AG04449 (cell line): ENCODE data around the gene RFFL.

Experiments used
- CTCF ChIA-PET: fragments of 350-600 bp; formaldehyde crosslinking; extraction: SDS; loops from one replicate; lab custom pipeline; 2021; ENCODE audit warnings: antibody characterized with exemption; lab: Yijun Ruan, JAX
- POLR2A ChIA-PET: fragments of 400-600, 350-600 bp; formaldehyde crosslinking; extraction: SDS; loops from one replicate; lab custom pipeline; 2020; ENCODE audit warnings: antibody characterized with exemption, inconsistent platforms; lab: Yijun Ruan, JAX
- DNase-seq: peaks from one replicate; pipeline ENCODE4 v3.0.0-alpha.2; 2010; ENCODE audit warnings: low read depth, low spot score
- H3K4me3 ChIP-seq: 2 replicates; pipeline ENCODE4 v1.5.1; 2011; ENCODE audit warnings: low read depth, mild to moderate bottlenecking, control low read depth, low read length
- TF ChIP-seq, protein P1 (sequence below): IDR thresholded peaks from one replicate; pipeline ENCODE4 v1.5.1; 2011; ENCODE audit warnings: mild to moderate bottlenecking, moderate library complexity, low read length, control low read depth, inconsistent platforms; ENCODE audit not compliant: insufficient read depth; ENCODE audit errors: missing control alignments

The RFFL gene

DNA sequence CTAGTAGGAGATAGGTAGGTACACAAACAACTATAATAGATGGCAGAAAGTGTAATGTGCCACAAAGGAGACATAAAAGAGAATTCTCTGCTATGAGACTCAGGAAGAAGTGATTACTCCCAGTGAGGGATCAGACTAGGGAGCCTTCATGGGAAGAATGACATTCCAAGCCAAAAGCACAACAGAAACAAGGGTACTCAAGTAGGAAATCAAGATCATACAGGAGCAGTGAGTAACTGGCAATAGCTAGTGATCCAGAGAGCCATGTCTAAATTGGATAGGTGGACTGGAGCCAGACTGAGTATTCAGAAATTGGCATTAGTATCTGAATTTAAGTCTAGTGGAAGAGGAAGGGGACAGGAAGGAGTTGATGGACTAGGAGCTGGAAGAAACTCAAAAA, 10.7 kb downstream of the RFFL start:
- no peak overlapping the region for H3K4me3 ChIP-seq
- no peak for DNase-seq
- TF ChIP-seq, protein P1, sequence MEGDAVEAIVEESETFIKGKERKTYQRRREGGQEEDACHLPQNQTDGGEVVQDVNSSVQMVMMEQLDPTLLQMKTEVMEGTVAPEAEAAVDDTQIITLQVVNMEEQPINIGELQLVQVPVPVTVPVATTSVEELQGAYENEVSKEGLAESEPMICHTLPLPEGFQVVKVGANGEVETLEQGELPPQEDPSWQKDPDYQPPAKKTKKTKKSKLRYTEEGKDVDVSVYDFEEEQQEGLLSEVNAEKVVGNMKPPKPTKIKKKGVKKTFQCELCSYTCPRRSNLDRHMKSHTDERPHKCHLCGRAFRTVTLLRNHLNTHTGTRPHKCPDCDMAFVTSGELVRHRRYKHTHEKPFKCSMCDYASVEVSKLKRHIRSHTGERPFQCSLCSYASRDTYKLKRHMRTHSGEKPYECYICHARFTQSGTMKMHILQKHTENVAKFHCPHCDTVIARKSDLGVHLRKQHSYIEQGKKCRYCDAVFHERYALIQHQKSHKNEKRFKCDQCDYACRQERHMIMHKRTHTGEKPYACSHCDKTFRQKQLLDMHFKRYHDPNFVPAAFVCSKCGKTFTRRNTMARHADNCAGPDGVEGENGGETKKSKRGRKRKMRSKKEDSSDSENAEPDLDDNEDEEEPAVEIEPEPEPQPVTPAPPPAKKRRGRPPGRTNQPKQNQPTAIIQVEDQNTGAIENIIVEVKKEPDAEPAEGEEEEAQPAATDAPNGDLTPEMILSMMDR = no peak
- CTCF ChIA-PET = no interaction called here
- POLR2A ChIA-PET = no interaction called here

DNA sequence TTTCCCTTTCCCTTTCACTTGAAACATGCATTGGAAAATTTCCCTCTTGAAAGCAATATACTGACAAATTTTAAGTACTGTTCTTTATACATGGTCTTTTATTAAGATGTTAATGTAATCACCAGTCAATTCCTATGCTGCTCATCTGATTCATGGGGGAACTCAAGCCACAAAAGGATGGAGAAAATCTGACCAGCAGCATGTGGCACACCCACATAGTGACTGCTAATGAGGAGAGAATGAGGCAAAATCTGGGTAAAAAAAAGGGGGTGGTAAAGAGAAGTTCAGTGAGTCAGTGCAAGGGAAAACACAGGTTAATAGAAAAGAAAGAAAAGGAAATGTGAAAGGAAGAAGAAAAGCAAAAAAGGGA, 11.3 kb downstream of the RFFL start:
- no peak for DNase-seq
- no peak overlapping the region for H3K4me3 ChIP-seq
- ChIA-PET POLR2A (no interaction called here), CTCF (no interaction called here)
- TF ChIP-seq, protein P1 = no peak

GRCh38 chr17:35051579-35052240, 11.8 kb downstream of the RFFL start:
- H3K4me3 ChIP-seq = no peak overlapping the region

GRCh38 chr17:35051183-35051578, 12.3 kb downstream of the RFFL start:
- DNase-seq = no peak
- TF ChIP-seq, protein P1 = no peak
- no peak overlapping the region for H3K4me3 ChIP-seq
- ChIA-PET POLR2A (no interaction called here), CTCF (no interaction called here)

More at GRCh38 chr17:35051579-35052240, 11.8 kb downstream of the RFFL start:
- no peak for DNase-seq
- ChIA-PET CTCF (no interaction called here), POLR2A (no interaction called here)
- TF ChIP-seq, protein P1 = no peak

DNA sequence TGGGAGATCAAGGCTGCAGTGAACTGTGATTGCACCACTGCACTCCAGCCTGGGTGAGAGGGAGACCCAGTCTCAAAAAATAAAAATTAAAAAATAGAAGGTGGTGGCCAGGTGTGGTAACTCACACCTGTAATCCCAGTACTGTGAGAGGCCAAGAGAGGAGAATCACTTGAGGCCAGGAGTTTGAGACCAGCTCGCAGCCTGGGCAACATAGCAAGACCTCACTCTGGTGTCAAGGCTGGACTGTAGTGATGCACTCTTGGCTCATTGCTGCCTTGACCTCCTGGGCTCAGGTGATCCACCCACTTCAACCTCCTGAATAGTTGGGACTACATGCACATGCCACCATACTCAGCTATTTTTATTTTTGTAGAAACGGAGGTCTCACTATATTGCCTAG, 13.3 kb downstream of the RFFL start:
- ChIA-PET POLR2A (no interaction called here), CTCF (interaction anchor here (0.7 to 1.1 kb wide), 3 partner anchors 39 to 629 kb away, joined by 3 read pairs; no protein-coding TSS in a partner anchor)
- no peak for DNase-seq
- TF ChIP-seq, protein P1 = no peak
- H3K4me3 ChIP-seq = no peak overlapping the region

- TF ChIP-seq, protein P1 = no peak
- no peak overlapping the region for H3K4me3 ChIP-seq
- POLR2A ChIA-PET = no interaction called here
- DNase-seq = no peak
- CTCF ChIA-PET = interaction anchor here (1.0 to 1.7 kb wide), 2 partner anchors 14 to 687 kb away, joined by 3 to 4 read pairs; no protein-coding TSS in a partner anchor
These were observed 14.7 kb downstream of the RFFL start for GRCh38 chr17:35048685-35049379.
